ENCODE measurements around the gene OTUD3. TPM values are rescaled to one million over a fixed set of nuclear protein-coding genes. Genes with fewer than 3 reads are reported as not detected.

Gene OTUD3
- total RNA-seq, 1 donor from 2014 or later: 4.9 TPM

- H3K27me3 ChIP-seq: no peaks in the 10 kb centered on the region
- H3K36me3 ChIP-seq: peaks cover 0 to 37% of the 10 kb centered on the region in 2 donors
- H3K27ac ChIP-seq: no peak overlapping the region
- no peak overlapping the region for H3K4me3 ChIP-seq
- intact Hi-C loops (cut with DNase I): no loop called here
- H3K4me1 ChIP-seq: no peaks in the 10 kb centered on the region
- no peak for DNase-seq (ENCODE audit: extremely low spot score in 2 of 2)
- TF ChIP-seq CTCF (IDR thresholded peaks at IDR 0.05): no peak
- TF ChIP-seq POLR2AphosphoS5 (IDR thresholded peaks at IDR 0.05; ENCODE audit: insufficient read depth in 1 of 2, low read depth in 1 of 2): no peak
- TF ChIP-seq POLR2A (IDR thresholded peaks at IDR 0.05): no peak
- no peaks in the 10 kb centered on the region for H3K9me3 ChIP-seq
These were observed 19.5 kb downstream of the OTUD3 start for GRCh38 chr1:19901653-19902052.

- H3K27me3 ChIP-seq: no peaks in the 10 kb centered on the region
- H3K4me3 ChIP-seq: no peak overlapping the region
- no peaks in the 10 kb centered on the region for H3K9me3 ChIP-seq
- peaks cover 0 to 52% of the 10 kb centered on the region in 2 donors for H3K36me3 ChIP-seq
- TF ChIP-seq CTCF (IDR thresholded peaks at IDR 0.05) (no peak), POLR2A (IDR thresholded peaks at IDR 0.05) (no peak), POLR2AphosphoS5 (IDR thresholded peaks at IDR 0.05; ENCODE audit: insufficient read depth in 1 of 2, low read depth in 1 of 2) (no peak)
- intact Hi-C loops (cut with DNase I): no loop called here
- H3K4me1 ChIP-seq: no peaks in the 10 kb centered on the region
- no peak overlapping the region for H3K27ac ChIP-seq
- no peak for DNase-seq (ENCODE audit: extremely low spot score in 2 of 2)
These were observed 21.4 kb downstream of the OTUD3 start for GRCh38 chr1:19903621-19904020.

GRCh38 chr1:19907456-19907855, 25.3 kb downstream of the OTUD3 start:
- no peaks in the 10 kb centered on the region for H3K9me3 ChIP-seq
- H3K36me3 ChIP-seq: peaks cover 0 to 74% of the 10 kb centered on the region in 2 donors
- H3K4me1 ChIP-seq: no peaks in the 10 kb centered on the region
- no peak for TF ChIP-seq POLR2AphosphoS5 (IDR thresholded peaks at IDR 0.05; ENCODE audit: insufficient read depth in 1 of 2, low read depth in 1 of 2)
- no peak for TF ChIP-seq CTCF (IDR thresholded peaks at IDR 0.05)
- TF ChIP-seq POLR2A (IDR thresholded peaks at IDR 0.05): no peak
- H3K4me3 ChIP-seq: no peak overlapping the region
- intact Hi-C loops (cut with DNase I): no loop called here
- DNase-seq (ENCODE audit: extremely low spot score in 2 of 2): no peak
- no peak overlapping the region for H3K27ac ChIP-seq
- no peaks in the 10 kb centered on the region for H3K27me3 ChIP-seq

GRCh38 chr1:19909392-19909791, 27.2 kb downstream of the OTUD3 start:
- Histone ChIP-seq H3K36me3 (peaks cover 0 to 67% of the 10 kb centered on the region in 2 donors), H3K27ac (no peak overlapping the region), H3K9me3 (no peaks in the 10 kb centered on the region), H3K27me3 (no peaks in the 10 kb centered on the region), H3K4me3 (no peak overlapping the region), H3K4me1 (no peaks in the 10 kb centered on the region)
- DNase-seq (ENCODE audit: extremely low spot score in 2 of 2): no peak
- intact Hi-C loops (cut with DNase I): no loop called here
- TF ChIP-seq POLR2A (IDR thresholded peaks at IDR 0.05) (no peak), POLR2AphosphoS5 (IDR thresholded peaks at IDR 0.05; ENCODE audit: insufficient read depth in 1 of 2, low read depth in 1 of 2) (no peak), CTCF (IDR thresholded peaks at IDR 0.05) (no peak)

GRCh38 chr1:19909971-19910370, 27.8 kb downstream of the OTUD3 start:
- H3K36me3 ChIP-seq: peaks cover 0 to 62% of the 10 kb centered on the region in 2 donors
- H3K4me3 ChIP-seq: no peak overlapping the region
- intact Hi-C loops (cut with DNase I): no loop called here
- H3K4me1 ChIP-seq: no peaks in the 10 kb centered on the region
- no peak for DNase-seq (ENCODE audit: extremely low spot score in 2 of 2)
- no peak overlapping the region for H3K27ac ChIP-seq
- H3K9me3 ChIP-seq: no peaks in the 10 kb centered on the region
- H3K27me3 ChIP-seq: no peaks in the 10 kb centered on the region
- TF ChIP-seq POLR2AphosphoS5 (IDR thresholded peaks at IDR 0.05; ENCODE audit: insufficient read depth in 1 of 2, low read depth in 1 of 2): no peak
- TF ChIP-seq POLR2A (IDR thresholded peaks at IDR 0.05): no peak
- TF ChIP-seq CTCF (IDR thresholded peaks at IDR 0.05): no peak
